Activated CD4-positive, alpha-beta memory T cell treated with anti-CD3 and anti-CD28 coated beads, Interleukin-2, amount 10 ng/mL, durations not matched to agents 7 days and 5 days (primary cell): ENCODE data around the gene SETBP1. TPM values are rescaled to one million over a fixed set of nuclear protein-coding genes. Genes with fewer than 3 reads are reported as not detected.

Experiments used
- CTCF ChIA-PET: fragments of 350-600 bp; sonication (Branson Sonifier 250); formaldehyde crosslinking; loops from one replicate; lab custom pipeline; 2021; ENCODE audit warnings: antibody characterized with exemption, inconsistent platforms; lab: Charles Lee
- POLR2A ChIA-PET: fragments of 350-600 bp; sonication (Branson Sonifier 250); formaldehyde crosslinking; loops from one replicate; lab custom pipeline; 2021; ENCODE audit warnings: antibody characterized with exemption; lab: Charles Lee
- DNase-seq: peaks from one replicate; pipeline ENCODE4 v3.0.0-alpha.2; 2020
- H3K27ac Mint-ChIP-seq: one replicate; pipeline ENCODE4 v1.8.0; 2021; ENCODE audit warnings: mild to moderate bottlenecking, mixed read lengths
- H3K27me3 Mint-ChIP-seq: one replicate; pipeline ENCODE4 v1.8.0; 2021; ENCODE audit warnings: mixed read lengths
- H3K36me3 Mint-ChIP-seq: one replicate; pipeline ENCODE4 v1.8.0; 2021; ENCODE audit warnings: low read depth, mixed read lengths
- H3K4me1 Mint-ChIP-seq: one replicate; pipeline ENCODE4 v1.8.0; 2021; ENCODE audit warnings: mixed read lengths
- H3K4me3 Mint-ChIP-seq: one replicate; pipeline ENCODE4 v1.8.0; 2021; ENCODE audit warnings: mild to moderate bottlenecking, mixed read lengths
- H3K9me3 Mint-ChIP-seq: one replicate; pipeline ENCODE4 v1.8.0; 2021; ENCODE audit warnings: mixed read lengths
- total RNA-seq, 2 experiments: library from RNA; stranded (reverse); gene quantifications; one replicate each; pipeline ENCODE4 v1.2.3, GENCODE V29; 2021

Gene SETBP1
- total RNA-seq, 2 experiments from 2014 or later = 15.8 to 18.2 TPM

- H3K4me3 Mint-ChIP-seq = no peak overlapping the region
- no peak overlapping the region for H3K27ac Mint-ChIP-seq
- H3K27me3 Mint-ChIP-seq = peaks cover 25% of the 10 kb centered on the region
- H3K9me3 Mint-ChIP-seq = no peaks in the 10 kb centered on the region
- ChIA-PET POLR2A (no interaction called here), CTCF (no interaction called here)
- no peak for DNase-seq
- no peaks in the 10 kb centered on the region for H3K36me3 Mint-ChIP-seq
- H3K4me1 Mint-ChIP-seq = peaks cover 4% of the 10 kb centered on the region
Measured at GRCh38 chr18:44915213-44915612, 234.5 kb downstream of the SETBP1 start.

- POLR2A ChIA-PET = no interaction called here
- H3K4me1 Mint-ChIP-seq = peaks cover 4% of the 10 kb centered on the region
- H3K27ac Mint-ChIP-seq = no peak overlapping the region
- peaks cover 26% of the 10 kb centered on the region for H3K27me3 Mint-ChIP-seq
- CTCF ChIA-PET = no interaction called here
- H3K4me3 Mint-ChIP-seq = no peak overlapping the region
- H3K36me3 Mint-ChIP-seq = no peaks in the 10 kb centered on the region
- H3K9me3 Mint-ChIP-seq = no peaks in the 10 kb centered on the region
- no peak for DNase-seq
Measured at GRCh38 chr18:44915661-44916060, 235.0 kb downstream of the SETBP1 start.

DNA sequence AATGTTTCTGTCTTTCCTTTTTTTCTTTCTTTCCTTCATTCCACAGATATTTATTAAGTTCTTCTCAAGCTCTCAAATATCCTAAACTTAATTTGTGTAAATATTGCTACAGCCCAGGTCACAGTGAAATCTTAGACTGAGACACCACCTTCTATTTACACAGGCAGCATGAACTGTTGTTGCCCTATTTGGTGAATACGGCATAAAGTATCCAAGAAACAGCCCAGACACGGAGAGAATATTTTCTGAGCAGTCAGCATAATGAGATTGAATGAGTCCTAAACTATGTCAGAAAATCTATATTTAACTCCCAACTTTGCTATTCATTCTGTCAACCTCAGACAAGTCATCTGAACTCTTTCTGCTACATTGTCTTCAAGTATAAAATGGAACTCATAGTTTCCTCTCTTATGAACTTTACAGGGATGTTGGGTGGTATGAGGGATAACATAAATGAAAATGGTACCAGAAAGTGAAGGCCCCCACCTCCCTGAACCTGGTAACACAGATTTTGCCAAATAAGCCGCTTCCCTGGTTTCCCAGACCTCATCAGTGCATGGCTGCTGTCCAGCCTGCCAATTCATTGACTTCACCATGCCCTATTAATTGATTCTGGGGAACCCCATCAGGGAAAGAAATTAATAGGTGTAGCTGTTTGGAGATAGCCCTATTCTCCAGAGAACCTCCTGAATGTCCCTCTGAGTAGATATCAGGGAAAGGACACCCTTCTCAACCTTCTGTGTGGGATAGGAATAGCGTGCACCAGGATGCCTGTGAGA lies 235.9 kb downstream of the SETBP1 start:
- ChIA-PET CTCF (no interaction called here), POLR2A (no interaction called here)
- no peak overlapping the region for H3K27ac Mint-ChIP-seq
- peaks cover 27% of the 10 kb centered on the region for H3K27me3 Mint-ChIP-seq
- no peak for DNase-seq
- peaks cover 4% of the 10 kb centered on the region for H3K4me1 Mint-ChIP-seq
- H3K4me3 Mint-ChIP-seq = no peak overlapping the region
- no peaks in the 10 kb centered on the region for H3K36me3 Mint-ChIP-seq
- no peaks in the 10 kb centered on the region for H3K9me3 Mint-ChIP-seq

DNA sequence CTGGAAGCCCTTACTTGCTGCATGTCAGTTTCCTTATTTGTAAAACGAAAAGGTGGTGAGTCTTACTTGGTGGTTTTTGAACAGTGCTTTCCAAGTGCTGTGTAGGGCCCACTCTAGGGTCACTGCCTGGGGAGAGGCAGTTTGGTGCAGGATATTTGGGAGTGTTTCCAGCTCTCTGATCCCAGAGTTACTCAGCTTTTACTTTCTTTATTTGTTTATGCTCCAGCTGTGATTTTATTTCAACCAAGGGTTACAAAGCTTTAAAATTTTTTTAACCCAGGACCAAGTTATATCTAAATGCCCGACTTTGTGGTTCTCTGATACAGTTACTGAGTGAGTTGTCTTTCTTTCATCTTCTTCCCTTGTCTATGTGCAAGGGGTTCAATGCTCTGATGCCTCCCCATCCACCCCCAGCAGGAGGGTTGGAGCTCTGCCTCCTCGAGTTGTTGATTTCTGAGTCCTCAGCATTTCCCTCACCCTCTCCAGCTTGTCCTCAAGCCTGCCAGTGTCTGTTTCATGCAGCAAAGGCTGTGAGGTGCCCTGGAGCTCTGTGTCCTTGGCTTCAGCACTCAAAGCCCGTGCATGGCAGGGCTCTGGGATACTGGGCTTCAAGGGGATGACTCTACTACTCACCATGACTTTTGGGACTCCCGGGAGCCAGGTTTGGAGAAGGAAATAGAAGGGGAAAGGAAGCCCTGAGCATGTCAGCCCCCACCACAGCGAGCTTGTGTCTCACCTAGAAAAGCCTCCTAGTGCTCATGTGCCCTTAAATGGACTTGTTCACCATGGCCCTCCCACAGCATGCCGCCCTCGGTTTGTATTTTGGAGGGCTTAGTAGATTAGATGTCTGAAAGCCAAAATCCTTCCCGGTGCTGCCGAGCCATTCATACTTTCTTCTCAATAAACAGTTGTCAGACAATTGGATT lies 236.8 kb downstream of the SETBP1 start:
- Mint-ChIP-seq H3K27ac (no peak overlapping the region), H3K36me3 (no peaks in the 10 kb centered on the region), H3K4me1 (peaks cover 3% of the 10 kb centered on the region), H3K4me3 (no peak overlapping the region), H3K27me3 (peaks cover 26% of the 10 kb centered on the region), H3K9me3 (no peaks in the 10 kb centered on the region)
- POLR2A ChIA-PET = no interaction called here
- CTCF ChIA-PET = no interaction called here
- DNase-seq = no peak

DNA sequence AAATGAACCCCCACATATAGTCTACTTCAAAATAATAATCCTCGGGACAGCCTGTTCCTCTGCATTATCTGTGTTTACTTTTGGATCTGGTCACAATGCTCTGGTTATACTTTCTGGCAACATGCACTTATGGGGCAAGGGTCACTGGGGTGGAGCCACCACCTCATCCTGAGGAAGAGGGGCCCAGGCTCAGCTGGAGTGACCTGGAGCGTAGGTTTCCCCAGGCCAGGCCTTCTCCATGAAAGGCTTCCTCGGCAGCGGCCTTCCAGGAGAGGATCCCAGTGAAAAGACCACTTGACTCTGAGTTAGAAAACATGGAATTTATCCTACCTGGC lies 237.4 kb downstream of the SETBP1 start:
- H3K27me3 Mint-ChIP-seq = peaks cover 26% of the 10 kb centered on the region
- no peaks in the 10 kb centered on the region for H3K36me3 Mint-ChIP-seq
- no peaks in the 10 kb centered on the region for H3K4me1 Mint-ChIP-seq
- ChIA-PET CTCF (no interaction called here), POLR2A (no interaction called here)
- H3K9me3 Mint-ChIP-seq = no peaks in the 10 kb centered on the region
- no peak overlapping the region for H3K27ac Mint-ChIP-seq
- no peak overlapping the region for H3K4me3 Mint-ChIP-seq
- no peak for DNase-seq

DNA sequence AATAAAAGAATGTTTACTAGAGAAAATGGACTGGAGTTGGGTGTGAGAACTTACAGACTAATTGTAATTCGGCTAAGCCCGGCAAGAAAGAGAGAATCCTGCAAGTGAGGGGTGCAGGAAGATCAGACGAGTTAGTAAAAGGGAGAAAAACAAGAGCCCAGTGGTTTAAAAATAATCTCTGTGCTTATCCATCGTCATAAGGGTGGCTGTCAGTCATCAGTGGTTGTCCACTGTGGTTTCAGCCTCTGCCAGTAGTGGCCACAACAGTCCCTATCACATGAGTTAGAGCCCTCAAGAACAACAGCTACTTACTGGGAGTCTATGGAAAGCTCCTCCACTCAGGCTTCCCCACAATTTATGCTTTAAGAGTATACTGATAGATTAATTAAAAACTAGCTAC lies 239.8 kb downstream of the SETBP1 start:
- ChIA-PET POLR2A (no interaction called here), CTCF (no interaction called here)
- Mint-ChIP-seq H3K9me3 (no peaks in the 10 kb centered on the region), H3K4me1 (no peaks in the 10 kb centered on the region), H3K27ac (no peak overlapping the region), H3K27me3 (peaks cover 26% of the 10 kb centered on the region), H3K36me3 (no peaks in the 10 kb centered on the region), H3K4me3 (no peak overlapping the region)
- DNase-seq = no peak

DNA sequence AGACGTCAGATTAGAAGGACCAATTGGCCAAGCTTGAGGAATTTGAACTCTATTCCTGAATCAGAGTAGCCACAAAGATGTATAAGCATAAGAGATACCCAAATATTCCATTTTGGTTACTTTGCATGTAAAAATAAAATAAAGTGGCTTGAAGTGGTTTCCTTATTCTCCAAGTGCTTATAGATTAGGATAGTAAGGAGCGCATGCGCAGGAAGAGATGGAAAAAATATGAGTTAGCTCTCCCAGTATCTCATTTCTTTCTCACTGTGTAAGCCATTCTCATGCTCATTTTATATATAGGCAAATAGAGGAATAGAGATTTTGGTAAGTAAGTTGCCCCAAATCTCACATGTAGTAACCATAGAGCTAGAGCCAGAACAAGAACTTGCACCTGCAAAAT lies 241.3 kb downstream of the SETBP1 start:
- POLR2A ChIA-PET = no interaction called here
- H3K9me3 Mint-ChIP-seq = no peaks in the 10 kb centered on the region
- H3K27ac Mint-ChIP-seq = no peak overlapping the region
- no peak overlapping the region for H3K4me3 Mint-ChIP-seq
- CTCF ChIA-PET = no interaction called here
- peaks cover 19% of the 10 kb centered on the region for H3K27me3 Mint-ChIP-seq
- no peaks in the 10 kb centered on the region for H3K36me3 Mint-ChIP-seq
- H3K4me1 Mint-ChIP-seq = no peaks in the 10 kb centered on the region
- no peak for DNase-seq

GRCh38 chr18:44922968-44923367 lies 242.3 kb downstream of the SETBP1 start:
- no peaks in the 10 kb centered on the region for H3K4me1 Mint-ChIP-seq

DNA sequence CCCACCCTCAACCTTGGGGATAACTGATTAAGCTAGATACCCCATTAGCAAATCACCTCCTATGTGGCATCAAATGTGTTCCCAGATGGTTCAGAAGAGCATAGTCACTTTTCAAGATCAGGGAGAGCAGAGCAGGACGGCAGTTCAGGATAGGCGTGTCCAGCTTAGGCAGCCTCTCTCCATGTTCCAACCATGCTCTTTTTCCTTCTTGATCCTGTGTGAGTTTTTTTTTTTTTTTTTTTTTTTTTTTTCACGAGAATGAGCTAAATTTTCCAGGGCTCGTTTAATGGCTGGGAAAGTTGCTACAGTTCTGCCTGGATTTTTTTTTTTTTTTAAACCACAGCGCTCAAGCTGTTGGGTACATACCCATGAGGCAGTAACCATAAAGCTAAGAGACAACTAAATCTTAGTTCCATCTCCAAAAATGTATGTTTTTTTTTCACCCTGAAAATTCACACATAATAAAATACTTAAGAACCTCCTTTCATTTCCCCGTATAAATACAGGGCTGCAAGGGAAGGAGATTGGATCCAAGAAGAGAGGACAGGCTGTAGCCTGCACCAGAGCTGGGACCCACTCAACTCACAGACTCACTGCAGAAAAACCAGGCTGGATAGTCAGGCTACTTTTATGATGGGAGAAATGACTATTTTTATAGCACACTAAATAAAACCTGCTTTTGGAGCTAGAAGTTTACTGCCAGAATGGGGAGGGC lies 244.3 kb downstream of the SETBP1 start:
- Mint-ChIP-seq H3K4me1 (no peaks in the 10 kb centered on the region), H3K9me3 (no peaks in the 10 kb centered on the region), H3K27ac (no peak overlapping the region), H3K27me3 (peaks cover 14% of the 10 kb centered on the region), H3K36me3 (no peaks in the 10 kb centered on the region), H3K4me3 (no peak overlapping the region)
- CTCF ChIA-PET = interaction anchor here (0.6 to 0.7 kb wide), 2 partner anchors 559 to 968 kb away, joined by 3 to 4 read pairs; no protein-coding TSS in a partner anchor
- DNase-seq = no peak
- POLR2A ChIA-PET = no interaction called here

More at GRCh38 chr18:44922968-44923367, 242.3 kb downstream of the SETBP1 start:
- ChIA-PET POLR2A (no interaction called here), CTCF (no interaction called here)
- Mint-ChIP-seq H3K27ac (no peak overlapping the region), H3K9me3 (no peaks in the 10 kb centered on the region), H3K36me3 (no peaks in the 10 kb centered on the region), H3K4me3 (no peak overlapping the region), H3K27me3 (peaks cover 14% of the 10 kb centered on the region)
- no peak for DNase-seq

GRCh38 chr18:44927127-44927849 lies 246.6 kb downstream of the SETBP1 start:
- Mint-ChIP-seq H3K4me3 (no peak overlapping the region), H3K36me3 (peaks cover 2% of the 10 kb centered on the region), H3K27ac (no peak overlapping the region), H3K9me3 (peaks cover 3% of the 10 kb centered on the region), H3K4me1 (no peaks in the 10 kb centered on the region), H3K27me3 (peaks cover 13% of the 10 kb centered on the region)
- no peak for DNase-seq
- POLR2A ChIA-PET = no interaction called here
- CTCF ChIA-PET = interaction anchor here (0.5 kb wide), 1 partner anchor 60 kb away, joined by 3 read pairs; no protein-coding TSS in a partner anchor

GRCh38 chr18:44934901-44935300 lies 254.2 kb downstream of the SETBP1 start:
- H3K36me3 Mint-ChIP-seq = peaks cover 5% of the 10 kb centered on the region
- CTCF ChIA-PET = no interaction called here
- peaks cover 16% of the 10 kb centered on the region for H3K27me3 Mint-ChIP-seq
- H3K27ac Mint-ChIP-seq = no peak overlapping the region
- H3K9me3 Mint-ChIP-seq = peaks cover 6% of the 10 kb centered on the region
- H3K4me1 Mint-ChIP-seq = peaks cover 6% of the 10 kb centered on the region
- DNase-seq = no peak
- POLR2A ChIA-PET = no interaction called here
- H3K4me3 Mint-ChIP-seq = no peak overlapping the region

- Mint-ChIP-seq H3K9me3 (peaks cover 6% of the 10 kb centered on the region), H3K4me3 (no peak overlapping the region), H3K36me3 (peaks cover 5% of the 10 kb centered on the region), H3K27ac (no peak overlapping the region), H3K4me1 (peaks cover 6% of the 10 kb centered on the region), H3K27me3 (peaks cover 17% of the 10 kb centered on the region)
- CTCF ChIA-PET = no interaction called here
- POLR2A ChIA-PET = no interaction called here
- no peak for DNase-seq
Measured at GRCh38 chr18:44935455-44935854, 254.8 kb downstream of the SETBP1 start.
